HEK293T (cell line): ENCODE results near the gene TSKS.

Experiments used
- BHLHE40 ChIP-seq: fragments of 450-650 bp; IDR thresholded peaks from 2 replicates; pipeline ENCODE4 v1.6.1; 2016; ENCODE audit warnings: mild to moderate bottlenecking, moderate library complexity, borderline replicate concordance
- ELF4 ChIP-seq: fragments of 450-650 bp; IDR thresholded peaks from 2 replicates; pipeline ENCODE4 v1.6.1; 2017; ENCODE audit warnings: antibody characterized with exemption
- FOXK2 ChIP-seq: fragments of 450-650 bp; IDR thresholded peaks from 2 replicates; pipeline ENCODE4 v1.6.1; 2016; ENCODE audit warnings: mild to moderate bottlenecking
- FOXM1 ChIP-seq: fragments of 450-650 bp; IDR thresholded peaks from 2 replicates; pipeline ENCODE4 v1.6.1; 2017; ENCODE audit warnings: mild to moderate bottlenecking, borderline replicate concordance
- HDGF ChIP-seq: fragments of 450-650 bp; IDR thresholded peaks from 2 replicates; pipeline ENCODE4 v1.6.1; 2017; ENCODE audit warnings: antibody characterized with exemption, borderline replicate concordance
- PKNOX1 ChIP-seq: fragments of 450-650 bp; IDR thresholded peaks from 2 replicates; pipeline ENCODE4 v1.6.1; 2016
- TARDBP ChIP-seq: fragments of 450-650 bp; IDR thresholded peaks from 2 replicates; pipeline ENCODE4 v1.6.1; 2016

- TF ChIP-seq TARDBP = no peak
- TF ChIP-seq PKNOX1 = no peak
- TF ChIP-seq HDGF = no peak
- no peak for TF ChIP-seq FOXK2
- no peak for TF ChIP-seq BHLHE40
- no peak for TF ChIP-seq ELF4
- TF ChIP-seq FOXM1 = no peak
Measured at GRCh38 chr19:49730166-49730565, 32.9 kb downstream of the TSKS start.
